Osteocyte (in vitro differentiated cells): Measurements from ENCODE around the gene SARM1. TPM values are rescaled to one million over a fixed set of nuclear protein-coding genes. Genes with fewer than 3 reads are reported as not detected.

ENCODE experiments used
- DNase-seq: peaks from one replicate; pipeline ENCODE4 v3.0.0; 2021; ENCODE audit warnings: mixed read lengths; ENCODE audit not compliant: unreplicated experiment; ENCODE audit errors: extremely low spot score
- H3K27ac Mint-ChIP-seq: one replicate; pipeline ENCODE4 v1.8.0; 2021; ENCODE audit warnings: mild to moderate bottlenecking, mixed read lengths; ENCODE audit not compliant: unreplicated experiment
- H3K27me3 Mint-ChIP-seq: one replicate; pipeline ENCODE4 v1.8.0; 2021; ENCODE audit warnings: mixed read lengths; ENCODE audit not compliant: unreplicated experiment
- H3K36me3 Mint-ChIP-seq: one replicate; pipeline ENCODE4 v1.8.0; 2021; ENCODE audit warnings: mixed read lengths; ENCODE audit not compliant: unreplicated experiment
- H3K4me1 Mint-ChIP-seq: one replicate; pipeline ENCODE4 v1.8.0; 2021; ENCODE audit warnings: mixed read lengths; ENCODE audit not compliant: unreplicated experiment
- H3K4me3 Mint-ChIP-seq: one replicate; pipeline ENCODE4 v1.8.0; 2021; ENCODE audit warnings: mild to moderate bottlenecking, moderate library complexity, mixed read lengths; ENCODE audit not compliant: unreplicated experiment
- H3K9me3 Mint-ChIP-seq: one replicate; pipeline ENCODE4 v1.8.0; 2021; ENCODE audit warnings: mixed read lengths; ENCODE audit not compliant: unreplicated experiment
- CTCF ChIP-seq: fragments of 200-600 bp; sonication (generic); IDR thresholded peaks from 2 replicates; pipeline ENCODE4 v1.5.0; 2021; ENCODE audit warnings: antibody characterized with exemption, mild to moderate bottlenecking, moderate library complexity
- total RNA-seq: library from RNA; stranded (reverse); gene quantifications from 2 replicates; pipeline ENCODE4 v1.2.1, GENCODE V29; 2021

SARM1 gene
- total RNA-seq, 1 donor from 2014 or later = 27.8 TPM

- no peak for DNase-seq
- Mint-ChIP-seq H3K27me3 (no peaks in the 10 kb centered on the region), H3K9me3 (no peaks in the 10 kb centered on the region), H3K27ac (peak overlapping the region; percentile 82), H3K36me3 (peaks cover 34% of the 10 kb centered on the region), H3K4me3 (no peak overlapping the region), H3K4me1 (peaks cover 21% of the 10 kb centered on the region)
- TF ChIP-seq CTCF = no peak
Measured at GRCh38 chr17:28345419-28346198, 25.9 kb upstream of the SARM1 start.

GRCh38 chr17:28346199-28346580 lies 25.3 kb upstream of the SARM1 start:
- H3K4me3 Mint-ChIP-seq = no peak overlapping the region
- DNase-seq = no peak
- H3K4me1 Mint-ChIP-seq = peaks cover 21% of the 10 kb centered on the region
- peaks cover 34% of the 10 kb centered on the region for H3K36me3 Mint-ChIP-seq
- TF ChIP-seq CTCF = no peak
- peak overlapping the region; percentile 82 for H3K27ac Mint-ChIP-seq
- no peaks in the 10 kb centered on the region for H3K9me3 Mint-ChIP-seq
- no peaks in the 10 kb centered on the region for H3K27me3 Mint-ChIP-seq

- no peaks in the 10 kb centered on the region for H3K9me3 Mint-ChIP-seq
- peak; percentile 37 for TF ChIP-seq CTCF
- no peak overlapping the region for H3K4me3 Mint-ChIP-seq
- no peaks in the 10 kb centered on the region for H3K27me3 Mint-ChIP-seq
- peak overlapping the region; percentile 82 for H3K27ac Mint-ChIP-seq
- H3K4me1 Mint-ChIP-seq = peaks cover 21% of the 10 kb centered on the region
- H3K36me3 Mint-ChIP-seq = peaks cover 40% of the 10 kb centered on the region
- no peak for DNase-seq
Measured at GRCh38 chr17:28346746-28347246, 24.7 kb upstream of the SARM1 start.

- Mint-ChIP-seq H3K4me3 (no peak overlapping the region), H3K36me3 (peaks cover 37% of the 10 kb centered on the region), H3K4me1 (peaks cover 21% of the 10 kb centered on the region), H3K27me3 (no peaks in the 10 kb centered on the region), H3K27ac (peak overlapping the region; percentile 82), H3K9me3 (no peaks in the 10 kb centered on the region)
- TF ChIP-seq CTCF = no peak
- DNase-seq = no peak
Measured at GRCh38 chr17:28347261-28347891, 24.1 kb upstream of the SARM1 start.

GRCh38 chr17:28348979-28349378 lies 22.5 kb upstream of the SARM1 start:
- Mint-ChIP-seq H3K4me1 (peaks cover 21% of the 10 kb centered on the region), H3K27ac (no peak overlapping the region), H3K27me3 (no peaks in the 10 kb centered on the region), H3K4me3 (no peak overlapping the region), H3K36me3 (peaks cover 41% of the 10 kb centered on the region), H3K9me3 (no peaks in the 10 kb centered on the region)
- no peak for DNase-seq
- TF ChIP-seq CTCF = no peak
